ENCODE data around the gene RAD51B. TPM values are rescaled to one million over a fixed set of nuclear protein-coding genes. Genes with fewer than 3 reads are reported as not detected.

Gene RAD51B
- total and polyA plus RNA-seq, 2 donors (not counting 1 experiment from before 2014, with no cell fraction given), result 4.6 to 16.3 TPM

DNA sequence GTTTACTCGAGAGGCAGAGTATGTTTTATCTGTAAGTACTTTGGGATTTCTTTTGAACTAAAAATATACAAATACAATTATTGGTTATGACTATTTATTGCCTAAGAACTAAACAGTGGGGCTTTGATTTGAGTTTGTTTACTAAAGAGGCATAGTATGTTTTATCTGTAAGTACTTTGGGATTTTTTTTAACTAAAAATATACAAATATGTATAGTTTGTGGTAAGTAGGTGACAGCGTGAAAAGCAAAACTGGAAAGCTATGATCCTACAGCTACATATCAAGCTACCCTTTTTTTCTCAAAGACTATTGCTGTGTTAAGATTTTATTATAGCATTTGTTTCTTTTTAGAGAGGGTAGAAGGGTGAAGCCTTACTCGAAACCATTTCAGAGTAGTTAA lies 171.0 kb downstream of the RAD51B start:
- Histone ChIP-seq H3K79me2 (ENCODE audit: control insufficient read depth, insufficient read depth, low read length) (no peaks in the 10 kb centered on the region), H3K4me2 (ENCODE audit: extremely low read depth, insufficient read depth, low read length) (no peak overlapping the region), H3K9me3 (ENCODE audit: control insufficient read depth, insufficient read depth, low read depth, low read length) (no peaks in the 10 kb centered on the region), H3K4me1 (ENCODE audit: control insufficient read depth, extremely low read depth, insufficient read depth, low read length) (peaks cover 6% of the 10 kb centered on the region), H2AFZ (ENCODE audit: low read length) (no peak overlapping the region), H3K9ac (ENCODE audit: insufficient read depth, low read length) (no peak overlapping the region), H3K36me3 (ENCODE audit: control insufficient read depth, insufficient read depth, low read length) (no peaks in the 10 kb centered on the region), H3K27me3 (ENCODE audit: control insufficient read depth, insufficient read depth, low read length) (no peaks in the 10 kb centered on the region), H4K20me1 (ENCODE audit: control insufficient read depth, extremely low read depth, insufficient read depth, low read length) (no peaks in the 10 kb centered on the region), H3K4me3 (replicated peaks in 1 of 4; ENCODE audit: control extremely low read depth in 1 of 4, insufficient read depth in 1 of 4, low read depth in 3 of 4, low read length in 4 of 4) (no peak overlapping the region), H3K27ac (ENCODE audit: insufficient read depth, low read length) (no peak overlapping the region)
- TF ChIP-seq EZH2 (IDR thresholded peaks at IDR 0.05; ENCODE audit: low read length, missing control alignments), result no peak
- TF ChIP-seq, protein P1, sequence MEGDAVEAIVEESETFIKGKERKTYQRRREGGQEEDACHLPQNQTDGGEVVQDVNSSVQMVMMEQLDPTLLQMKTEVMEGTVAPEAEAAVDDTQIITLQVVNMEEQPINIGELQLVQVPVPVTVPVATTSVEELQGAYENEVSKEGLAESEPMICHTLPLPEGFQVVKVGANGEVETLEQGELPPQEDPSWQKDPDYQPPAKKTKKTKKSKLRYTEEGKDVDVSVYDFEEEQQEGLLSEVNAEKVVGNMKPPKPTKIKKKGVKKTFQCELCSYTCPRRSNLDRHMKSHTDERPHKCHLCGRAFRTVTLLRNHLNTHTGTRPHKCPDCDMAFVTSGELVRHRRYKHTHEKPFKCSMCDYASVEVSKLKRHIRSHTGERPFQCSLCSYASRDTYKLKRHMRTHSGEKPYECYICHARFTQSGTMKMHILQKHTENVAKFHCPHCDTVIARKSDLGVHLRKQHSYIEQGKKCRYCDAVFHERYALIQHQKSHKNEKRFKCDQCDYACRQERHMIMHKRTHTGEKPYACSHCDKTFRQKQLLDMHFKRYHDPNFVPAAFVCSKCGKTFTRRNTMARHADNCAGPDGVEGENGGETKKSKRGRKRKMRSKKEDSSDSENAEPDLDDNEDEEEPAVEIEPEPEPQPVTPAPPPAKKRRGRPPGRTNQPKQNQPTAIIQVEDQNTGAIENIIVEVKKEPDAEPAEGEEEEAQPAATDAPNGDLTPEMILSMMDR (conservative IDR thresholded peaks at IDR 0.05 in 1 of 2, IDR thresholded peaks at IDR 0.05 in 1 of 2; ENCODE audit: low read depth in 1 of 2, low read length in 2 of 2), result no peak
- DNase-seq (ENCODE audit: low read depth in 2 of 2), result no peak

DNA sequence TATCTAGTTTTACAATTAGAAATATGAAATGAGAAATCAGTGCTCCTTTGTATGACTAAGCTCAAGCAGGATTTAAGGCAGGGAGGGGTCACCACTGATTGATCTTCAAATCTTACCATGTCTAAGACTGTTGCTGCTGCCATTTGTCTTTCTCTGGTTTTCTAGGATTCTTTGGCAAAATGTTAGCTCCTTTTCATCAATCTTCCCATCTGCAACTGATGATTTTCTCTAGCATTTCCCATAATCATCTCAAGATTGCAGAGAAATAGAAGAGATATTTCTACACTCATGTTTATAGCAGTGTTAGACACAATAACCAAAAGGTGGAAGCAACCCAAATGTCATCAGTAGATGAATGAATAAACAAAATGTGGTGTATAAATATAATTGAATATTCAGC lies 175.0 kb downstream of the RAD51B start:
- TF ChIP-seq, protein P1 (conservative IDR thresholded peaks at IDR 0.05 in 1 of 2, IDR thresholded peaks at IDR 0.05 in 1 of 2; ENCODE audit: low read depth in 1 of 2, low read length in 2 of 2), result no peak
- no peak for TF ChIP-seq EZH2 (IDR thresholded peaks at IDR 0.05; ENCODE audit: low read length, missing control alignments)
- Histone ChIP-seq H3K36me3 (ENCODE audit: control insufficient read depth, insufficient read depth, low read length) (no peaks in the 10 kb centered on the region), H3K4me1 (ENCODE audit: control insufficient read depth, extremely low read depth, insufficient read depth, low read length) (peaks cover 2% of the 10 kb centered on the region), H3K9me3 (ENCODE audit: control insufficient read depth, insufficient read depth, low read depth, low read length) (no peaks in the 10 kb centered on the region), H3K4me3 (replicated peaks in 1 of 4; ENCODE audit: control extremely low read depth in 1 of 4, insufficient read depth in 1 of 4, low read depth in 3 of 4, low read length in 4 of 4) (no peak overlapping the region), H3K4me2 (ENCODE audit: extremely low read depth, insufficient read depth, low read length) (no peak overlapping the region), H2AFZ (ENCODE audit: low read length) (no peak overlapping the region), H3K27me3 (ENCODE audit: control insufficient read depth, insufficient read depth, low read length) (no peaks in the 10 kb centered on the region), H3K79me2 (ENCODE audit: control insufficient read depth, insufficient read depth, low read length) (no peaks in the 10 kb centered on the region), H3K27ac (ENCODE audit: insufficient read depth, low read length) (no peak overlapping the region), H3K9ac (ENCODE audit: insufficient read depth, low read length) (no peak overlapping the region), H4K20me1 (ENCODE audit: control insufficient read depth, extremely low read depth, insufficient read depth, low read length) (no peaks in the 10 kb centered on the region)
- peak in 1 of 2 donors; percentile 46 for DNase-seq (ENCODE audit: low read depth in 2 of 2)

DNA sequence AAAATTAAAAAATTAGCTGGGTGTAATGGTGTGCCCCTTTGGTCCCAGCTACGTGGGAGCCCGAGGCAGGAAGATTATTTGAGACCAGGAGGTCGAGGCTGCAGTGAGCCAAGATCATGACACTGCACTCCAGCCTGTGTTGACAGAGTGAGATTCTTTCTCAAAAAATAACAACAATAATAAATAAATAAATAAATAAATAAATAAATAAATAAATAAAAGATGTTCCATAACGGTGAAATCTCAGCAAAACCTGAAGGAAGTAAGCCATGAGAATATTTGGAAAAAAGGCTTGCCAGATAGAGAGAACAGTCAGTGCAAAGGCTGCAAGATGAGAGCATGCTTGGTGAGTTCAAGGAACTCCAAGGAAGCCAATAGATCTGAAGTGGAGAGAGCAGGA lies 176.7 kb downstream of the RAD51B start:
- TF ChIP-seq, protein P1 (conservative IDR thresholded peaks at IDR 0.05 in 1 of 2, IDR thresholded peaks at IDR 0.05 in 1 of 2; ENCODE audit: low read depth in 1 of 2, low read length in 2 of 2), result no peak
- TF ChIP-seq EZH2 (IDR thresholded peaks at IDR 0.05; ENCODE audit: low read length, missing control alignments), result no peak
- Histone ChIP-seq H3K4me2 (ENCODE audit: extremely low read depth, insufficient read depth, low read length) (no peak overlapping the region), H3K4me1 (ENCODE audit: control insufficient read depth, extremely low read depth, insufficient read depth, low read length) (peaks cover 8% of the 10 kb centered on the region), H3K27me3 (ENCODE audit: control insufficient read depth, insufficient read depth, low read length) (no peaks in the 10 kb centered on the region), H2AFZ (ENCODE audit: low read length) (no peak overlapping the region), H3K9ac (ENCODE audit: insufficient read depth, low read length) (no peak overlapping the region), H3K9me3 (ENCODE audit: control insufficient read depth, insufficient read depth, low read depth, low read length) (no peaks in the 10 kb centered on the region), H3K27ac (ENCODE audit: insufficient read depth, low read length) (no peak overlapping the region), H3K79me2 (ENCODE audit: control insufficient read depth, insufficient read depth, low read length) (no peaks in the 10 kb centered on the region), H3K4me3 (replicated peaks in 1 of 4; ENCODE audit: control extremely low read depth in 1 of 4, insufficient read depth in 1 of 4, low read depth in 3 of 4, low read length in 4 of 4) (no peak overlapping the region), H3K36me3 (ENCODE audit: control insufficient read depth, insufficient read depth, low read length) (no peaks in the 10 kb centered on the region), H4K20me1 (ENCODE audit: control insufficient read depth, extremely low read depth, insufficient read depth, low read length) (no peaks in the 10 kb centered on the region)
- DNase-seq (ENCODE audit: low read depth in 2 of 2), result no peak
